GM18951 (cell line): ENCODE data around the gene GARNL3.

Experiments
- POLR2A ChIP-seq: IDR thresholded peaks from 4 replicates; pipeline ENCODE4 v1.6.1; 2011; ENCODE audit warnings: mild to moderate bottlenecking; ENCODE audit not compliant: insufficient read length, insufficient read depth; ENCODE audit errors: extremely low read depth
- in situ Hi-C: fragments of 300-500 bp; cut with MboI; formaldehyde crosslinking; loops from one replicate; pipeline ENCODE4 v1.12.0; 2022; ENCODE audit warnings: low sequenced_read_pairs, mixed read lengths, inconsistent platforms; ENCODE audit not compliant: unreplicated experiment

The GARNL3 gene

DNA sequence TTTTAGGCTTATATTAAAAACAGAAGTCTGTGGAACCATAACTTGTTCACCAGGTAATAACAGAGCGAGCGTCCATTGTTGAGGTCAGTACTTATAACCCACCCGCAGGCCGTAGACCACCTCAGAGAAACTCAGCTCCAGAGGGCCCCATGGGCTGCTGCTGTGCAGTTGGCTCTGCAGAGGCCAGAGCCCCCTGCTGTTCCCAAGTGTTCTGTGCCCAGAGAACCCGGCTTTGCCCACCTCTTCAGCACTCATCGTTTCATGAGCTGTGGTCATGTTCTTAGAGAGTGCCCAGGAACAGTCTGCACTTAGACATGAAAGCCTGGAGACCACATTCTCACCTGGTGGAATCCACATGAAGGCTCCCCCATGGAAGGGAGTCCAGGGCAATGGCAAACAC lies 82.0 kb downstream of the GARNL3 start:
- in situ Hi-C loops: no loop called here
- TF ChIP-seq POLR2A: no peak

DNA sequence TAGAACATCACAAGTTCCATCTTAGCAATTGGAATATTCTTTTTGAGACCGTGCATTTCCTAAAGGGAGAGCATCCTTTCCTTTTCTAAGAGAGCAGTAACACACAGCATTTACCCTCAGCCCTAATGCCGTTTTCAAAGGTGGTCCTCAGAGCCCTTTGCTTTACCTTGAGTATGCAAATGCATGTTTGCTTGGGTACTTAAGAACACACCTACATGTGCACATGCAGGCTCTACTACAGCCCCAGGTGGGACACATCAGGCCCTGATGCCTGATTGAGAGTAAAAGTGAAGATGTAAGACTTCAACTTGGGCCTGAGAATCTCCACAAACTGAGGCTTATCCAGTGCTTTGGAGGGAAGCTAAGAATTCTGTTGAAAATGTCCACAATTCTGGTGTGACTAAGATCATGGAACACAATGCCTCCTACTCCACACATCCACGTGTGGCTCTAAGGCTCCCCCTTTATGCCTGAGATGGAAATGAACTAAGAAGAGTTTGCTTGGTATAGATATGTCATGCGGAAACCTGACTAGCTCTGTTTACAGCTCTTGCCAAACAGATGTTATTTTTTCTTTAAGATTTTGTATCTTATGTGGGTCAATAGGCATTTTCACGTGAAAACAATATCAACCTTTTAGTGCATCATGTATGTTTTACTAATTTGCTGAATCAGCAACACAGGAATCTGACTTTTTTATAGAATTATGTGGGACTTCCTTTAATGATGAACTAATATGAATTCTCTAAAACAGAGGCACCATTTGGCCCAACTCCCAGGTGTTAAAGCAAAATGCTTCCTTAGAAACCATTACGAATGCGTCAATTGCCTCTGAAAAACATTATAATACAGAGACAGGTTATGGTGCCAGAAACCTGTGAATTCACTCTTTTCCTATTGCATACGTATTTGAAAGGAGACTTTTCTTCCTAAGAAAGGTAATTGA lies 83.5 kb downstream of the GARNL3 start:
- in situ Hi-C loops: no loop called here
- TF ChIP-seq POLR2A: no peak

DNA sequence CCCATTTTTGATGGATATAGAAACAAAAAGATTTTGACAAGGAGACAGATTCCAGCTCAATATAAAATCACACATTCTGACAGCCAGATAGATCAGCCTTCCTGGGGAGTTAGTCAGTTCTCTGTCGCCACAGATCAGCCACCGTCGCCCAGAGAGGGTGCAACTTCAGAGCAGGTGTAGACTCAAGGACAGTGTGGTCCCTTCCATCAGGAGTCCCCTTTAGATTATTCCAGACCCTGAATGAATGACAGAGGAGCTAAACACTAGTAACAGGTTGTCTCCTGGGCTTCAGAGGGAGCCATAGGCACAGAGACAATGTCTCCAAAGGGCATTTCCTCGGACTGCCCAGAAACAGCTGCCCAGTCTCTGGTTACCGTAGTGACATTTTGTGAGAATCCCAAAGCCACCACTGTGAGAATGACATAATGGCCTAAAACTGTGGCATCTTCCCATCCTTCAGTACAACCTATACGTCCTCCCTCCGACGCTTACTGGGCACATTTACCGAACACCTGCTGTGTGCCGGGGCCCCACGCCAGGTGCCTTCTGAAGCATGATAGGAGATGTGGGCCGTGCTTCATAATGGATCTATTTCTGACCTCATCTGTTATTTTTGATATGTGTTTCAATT lies 85.0 kb downstream of the GARNL3 start:
- no peak for TF ChIP-seq POLR2A
- in situ Hi-C loops: no loop called here

DNA sequence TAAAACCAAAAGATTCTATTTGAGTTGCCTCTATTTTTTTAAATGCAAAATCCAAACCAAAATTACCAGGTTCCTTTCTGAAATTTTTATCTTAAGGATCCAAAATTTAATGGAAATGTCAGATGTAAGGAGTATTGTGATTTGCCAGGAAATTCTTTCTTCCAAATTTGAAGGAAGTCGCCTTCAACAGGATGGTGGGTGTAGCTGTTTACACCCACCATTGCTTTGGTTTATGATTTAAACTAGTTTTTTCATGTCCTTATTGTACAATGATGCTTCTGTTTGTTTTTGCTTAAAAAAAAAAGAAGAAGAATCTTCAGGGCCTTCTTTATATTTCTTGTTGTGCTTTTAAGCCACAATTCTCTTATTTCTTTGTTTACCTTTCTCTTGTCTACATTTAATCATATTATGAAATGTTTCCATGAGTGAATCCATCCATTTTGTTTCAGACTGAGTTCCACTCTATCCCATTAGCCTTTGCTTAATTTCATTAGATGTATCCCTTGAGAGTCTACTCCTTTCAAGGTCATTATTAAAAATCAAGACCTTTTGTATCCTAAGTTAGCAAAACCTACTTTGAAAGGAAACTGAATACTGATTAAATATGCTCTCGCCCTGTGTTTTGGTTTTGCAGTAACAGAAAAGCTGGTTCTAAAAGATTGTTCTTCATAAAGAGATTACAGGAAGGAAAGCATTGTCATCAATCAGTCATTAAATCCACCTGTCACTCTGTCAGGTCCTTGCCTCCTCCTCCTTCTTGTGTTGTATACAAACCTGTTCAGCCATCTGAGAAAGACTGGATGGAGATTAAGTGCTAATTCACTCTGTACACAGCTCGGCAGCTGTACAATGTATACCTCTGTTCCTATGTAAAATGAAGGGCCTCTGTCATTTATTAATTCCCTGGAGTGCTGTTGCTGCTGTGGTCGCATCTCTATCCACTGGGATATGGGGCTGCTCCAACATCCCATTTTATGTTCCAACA lies 86.9 kb downstream of the GARNL3 start:
- TF ChIP-seq POLR2A: no peak
- in situ Hi-C loops: no loop called here

DNA sequence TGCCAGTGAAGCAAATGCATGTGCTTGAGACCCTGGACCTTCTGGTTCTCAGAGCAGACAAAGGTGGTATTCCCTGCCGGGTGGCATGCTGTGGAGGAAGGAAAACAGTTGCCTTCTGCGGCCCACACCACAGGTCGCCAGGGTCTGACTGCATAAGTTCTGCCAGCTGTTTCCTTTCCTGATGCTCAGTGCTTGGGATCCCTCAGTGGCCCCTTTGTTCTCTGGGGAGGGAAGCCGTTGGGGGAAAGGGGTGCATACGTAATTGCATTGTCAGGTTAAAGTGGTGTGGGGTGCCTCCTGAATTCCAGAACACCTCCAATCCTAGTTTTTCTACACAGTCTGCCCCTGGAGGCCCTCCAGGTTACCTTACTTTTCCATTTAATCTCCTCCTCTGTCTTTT lies 89.3 kb downstream of the GARNL3 start:
- in situ Hi-C loops: no loop called here
- TF ChIP-seq POLR2A: no peak

DNA sequence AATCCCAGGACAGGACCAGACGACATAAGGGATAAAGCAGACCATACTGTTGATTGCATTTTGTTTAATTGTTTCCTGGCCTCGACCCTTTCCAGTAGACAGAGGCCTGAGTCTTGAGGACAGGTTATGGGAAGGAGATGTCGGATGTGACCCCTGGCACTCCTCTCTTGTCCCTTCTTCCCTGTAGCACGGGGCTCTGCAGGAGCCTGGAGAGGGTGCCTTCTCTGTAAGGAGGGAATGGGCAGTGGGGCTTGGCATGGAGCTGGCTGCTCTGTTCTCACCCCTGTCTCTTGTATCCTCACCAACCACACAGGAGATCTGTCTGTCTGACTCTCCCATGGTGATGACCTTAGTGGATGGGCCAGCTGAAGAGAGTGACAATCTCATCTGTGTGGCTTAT lies 92.3 kb downstream of the GARNL3 start:
- in situ Hi-C loops: no loop called here

DNA sequence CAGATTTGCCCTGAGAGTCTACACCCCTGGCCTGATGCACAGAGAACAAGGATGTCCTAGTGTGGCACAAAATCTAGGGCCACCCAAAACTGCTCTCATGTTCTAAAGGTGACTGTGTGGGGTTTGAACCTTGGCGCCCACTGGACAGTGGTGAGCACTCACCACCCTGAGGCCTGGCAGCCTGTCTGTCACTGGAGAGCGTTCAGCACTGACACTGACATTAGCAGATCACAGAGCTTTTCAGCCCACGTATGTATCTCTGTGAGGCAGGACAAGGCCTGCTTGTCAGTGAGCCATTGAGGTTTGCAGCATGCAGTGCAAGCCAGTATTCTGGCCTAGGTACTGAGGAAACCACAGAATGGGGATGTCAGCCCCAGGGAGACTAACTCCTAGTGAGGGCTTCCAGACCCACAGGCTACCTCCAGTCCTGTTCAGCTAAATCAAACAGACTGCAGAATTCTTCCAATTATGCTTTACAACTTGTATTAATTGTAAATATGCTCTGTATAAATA lies 93.5 kb downstream of the GARNL3 start:
- in situ Hi-C loops: no loop called here
- no peak for TF ChIP-seq POLR2A

More for the DNA sequence above, 92.3 kb downstream of the GARNL3 start:
- TF ChIP-seq POLR2A: no peak

DNA sequence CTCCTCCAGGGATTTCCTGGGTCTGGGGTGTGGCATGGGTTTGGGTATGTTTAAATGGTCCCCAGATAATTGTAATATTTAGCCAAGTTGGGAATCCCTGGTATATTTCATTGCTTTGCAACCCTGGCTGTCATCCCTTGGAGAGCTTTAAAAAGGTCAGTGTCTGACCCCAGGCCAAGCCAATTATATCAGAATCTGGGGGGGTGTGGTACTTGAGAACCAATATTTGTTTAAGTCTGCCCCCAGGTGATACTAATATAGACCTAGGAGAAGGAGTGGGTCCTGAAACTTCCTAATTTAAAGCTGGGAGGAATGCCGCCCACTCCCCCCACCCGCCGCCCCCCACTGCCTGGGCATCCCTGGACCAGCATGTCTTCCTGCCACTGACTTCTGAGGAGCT lies 94.2 kb downstream of the GARNL3 start:
- in situ Hi-C loops: no loop called here
- TF ChIP-seq POLR2A: no peak

DNA sequence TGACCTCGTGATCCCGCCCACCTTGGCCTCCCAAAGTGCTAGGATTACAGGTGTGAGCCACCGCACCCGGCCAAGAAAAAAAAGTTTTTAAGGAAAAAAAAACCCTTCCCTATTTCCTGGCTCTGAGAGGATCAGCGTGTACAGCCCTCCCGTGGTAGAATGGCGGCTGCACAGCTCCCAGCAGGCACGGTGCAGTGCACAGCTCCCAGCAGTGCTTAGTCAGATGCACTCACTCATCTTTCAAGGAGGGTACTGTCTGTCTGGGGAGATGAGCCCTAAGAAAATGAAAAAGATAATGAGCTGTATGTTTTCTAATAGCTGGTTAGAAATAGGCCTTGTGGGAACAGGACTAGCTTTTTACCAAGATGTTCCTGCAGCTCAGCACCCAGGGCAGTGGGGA lies 95.7 kb downstream of the GARNL3 start:
- in situ Hi-C loops: no loop called here
- TF ChIP-seq POLR2A: no peak

DNA sequence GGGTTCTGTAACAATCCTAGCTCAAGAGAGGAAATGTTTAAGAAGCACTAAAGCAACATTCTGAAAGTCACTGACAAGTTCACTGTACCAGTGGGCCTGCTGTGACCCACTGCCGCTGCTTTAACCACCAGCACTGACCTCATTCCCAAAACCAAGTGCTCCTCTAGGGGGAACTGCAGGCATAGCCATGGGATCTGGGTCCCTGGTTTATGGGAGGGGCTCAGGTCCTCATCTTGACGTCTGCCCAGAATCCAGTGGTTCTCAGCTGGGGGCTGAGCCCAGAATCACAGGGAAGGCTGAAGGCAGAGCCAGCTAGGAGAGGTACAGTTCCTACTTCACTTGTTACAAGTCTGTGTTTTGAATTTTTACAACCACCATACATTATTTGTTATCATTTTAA lies 96.3 kb downstream of the GARNL3 start:
- no peak for TF ChIP-seq POLR2A
- in situ Hi-C loops: no loop called here

DNA sequence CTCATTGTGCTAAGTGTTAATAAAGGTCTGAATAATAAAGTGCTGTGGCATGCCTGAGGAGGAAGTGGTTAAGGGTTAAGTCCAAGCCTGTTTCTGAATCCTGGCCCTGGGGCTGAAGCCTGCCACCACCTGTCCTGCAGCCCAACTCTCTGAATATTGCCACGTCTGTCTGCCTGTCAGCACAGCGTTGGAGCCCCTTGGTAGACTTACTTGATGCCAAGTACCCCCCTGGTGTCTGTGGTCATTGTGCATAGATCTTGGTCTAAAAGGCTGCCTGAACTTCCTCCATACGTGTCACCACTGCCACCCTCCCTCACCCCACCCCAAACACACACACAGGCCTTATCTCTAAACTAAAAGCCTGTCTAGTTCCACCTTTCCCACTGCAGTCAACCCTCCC lies 97.0 kb downstream of the GARNL3 start:
- TF ChIP-seq POLR2A: no peak
- in situ Hi-C loops: no loop called here

DNA sequence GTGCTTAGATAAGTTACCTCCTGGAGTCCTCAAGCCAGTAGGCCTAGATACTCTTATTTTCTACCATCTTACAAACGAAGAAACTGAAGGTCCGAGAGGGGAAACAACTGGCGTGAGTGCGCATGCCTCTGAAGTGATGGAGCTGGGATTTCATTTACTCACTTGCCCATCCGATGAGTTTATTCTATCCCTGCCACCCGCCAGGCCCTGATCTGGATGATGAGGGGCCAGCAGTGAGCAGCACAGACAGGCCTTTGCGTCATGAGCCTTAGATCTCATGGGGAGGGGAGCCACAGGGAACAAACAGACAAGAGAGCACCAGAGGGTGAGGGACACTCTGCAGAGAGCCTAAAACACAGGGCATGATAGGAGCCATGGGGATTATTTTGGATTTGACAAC lies 98.3 kb downstream of the GARNL3 start:
- in situ Hi-C loops: no loop called here
- no peak for TF ChIP-seq POLR2A

DNA sequence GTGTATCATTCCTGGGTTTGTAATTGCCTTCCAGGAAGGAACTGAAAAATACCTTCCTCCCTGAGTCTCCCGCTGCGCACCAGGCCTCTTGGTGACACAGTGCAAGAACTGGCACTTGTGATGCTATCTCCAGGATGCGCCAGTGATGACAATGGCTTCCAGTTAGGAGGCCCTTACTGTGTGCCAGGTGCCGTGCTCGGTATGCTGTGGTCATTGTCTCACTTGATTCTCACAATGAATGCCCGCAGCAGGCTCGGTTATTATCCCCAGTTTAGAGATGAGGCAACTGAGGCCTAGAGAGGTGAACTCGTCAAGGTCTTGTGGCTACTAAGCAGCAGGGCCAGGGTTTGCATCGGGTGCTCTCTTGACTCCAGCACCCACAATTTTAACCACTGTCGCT lies 100.9 kb downstream of the GARNL3 start:
- TF ChIP-seq POLR2A: no peak

More for the DNA sequence above, 100.9 kb downstream of the GARNL3 start:
- in situ Hi-C loops: no loop called here
